Tibial artery (tissue), 4 donors: ENCODE results near the gene BAHD1.

Source experiments
- DNase-seq, 2 donors: peaks; one replicate each; pipeline ENCODE4 v3.0.0-alpha.2; 2019
- H3K27ac ChIP-seq, 2 donors: fragments of 200-600 bp; sonication (generic) in 1 of 2; 1 replicate in 1 of 2; 2 replicates in 1 of 2; pipeline ENCODE4 v1.5.1; 2018 to 2019; ENCODE audit warnings: mild to moderate bottlenecking in 1 of 2
- H3K27me3 ChIP-seq, 2 donors: fragments of 200-600 bp; sonication (generic) in 1 of 2; one replicate each; pipeline versions ENCODE4 v1.5.1 to v1.6.0; 2016 to 2019
- H3K36me3 ChIP-seq, 3 donors: fragments of 200-600 bp; sonication (generic) in 2 of 3; one replicate each; pipeline ENCODE4 v1.5.1; 2016 to 2019; ENCODE audit warnings: mild to moderate bottlenecking in 2 of 3
- H3K4me1 ChIP-seq, 4 donors: fragments of 200-600 bp; sonication (generic) in 2 of 4; 1 replicate in 3 of 4; 2 replicates in 1 of 4; pipeline ENCODE4 v1.5.1; 2016 to 2019
- H3K4me3 ChIP-seq, 2 donors: fragments of 200-600 bp; sonication (generic) in 1 of 2; 1 replicate in 1 of 2; 2 replicates in 1 of 2; pipeline ENCODE4 v1.5.1; 2018 to 2019; ENCODE audit warnings: mild to moderate bottlenecking in 2 of 2
- H3K9me3 ChIP-seq, 3 donors: fragments of 200-600 bp; sonication (generic) in 1 of 3; one replicate each; pipeline ENCODE4 v1.5.1; 2016 to 2019
- CTCF ChIP-seq, 2 experiments: fragments of 200-600 bp in 1 of 2; fragments of 450-650 bp in 1 of 2; IDR thresholded peaks; one replicate each; pipeline ENCODE4 v1.5.1; 2017 to 2019; ENCODE audit warnings: antibody characterized with exemption in 2 of 2, mild to moderate bottlenecking in 1 of 2, moderate library complexity in 1 of 2
- intact Hi-C: fragments of 100-400 bp; cut with DNase I; formaldehyde crosslinking; loops from one replicate; pipeline ENCODE4 v1.15.0; 2023; ENCODE audit warnings: low total_unique reads

The BAHD1 gene

GRCh38 chr15:40440743-40441564 is at the start of gene BAHD1:
BAHD1 (plus strand) TSS chr15:40440953; CDS start chr15:40458465, 17,512 bp downstream.
- H3K27me3 ChIP-seq, result peaks cover 0 to 39% of the 10 kb centered on the region in 2 donors
- intact Hi-C loops, result loop anchor here (10.0 kb wide), 2 partner anchors 64 to 124 kb away; partner anchors contain the start of genes CCDC32 and RPUSD2
- peaks cover 0 to 69% (median 44%) of the 10 kb centered on the region in 4 donors for H3K4me1 ChIP-seq
- peak in 1 of 2 experiments; percentile 17 for TF ChIP-seq CTCF (IDR thresholded peaks at IDR 0.05)
- peak within 1 kb of the TSS; percentile 74 to 81 for H3K27ac ChIP-seq
- peak; percentile 95 to 99 for DNase-seq
- H3K36me3 ChIP-seq, result no peaks in the 10 kb centered on the region
- peak within 1 kb of the TSS; percentile 88 to 99 for H3K4me3 ChIP-seq
- no peaks in the 10 kb centered on the region for H3K9me3 ChIP-seq

- Histone ChIP-seq H3K4me3 (no peak overlapping the region), H3K9me3 (no peaks in the 10 kb centered on the region), H3K27me3 (no peaks in the 10 kb centered on the region), H3K27ac (no peak overlapping the region), H3K4me1 (no peaks in the 10 kb centered on the region), H3K36me3 (peaks cover 11 to 61% (median 47%) of the 10 kb centered on the region in 3 donors)
- no peak for TF ChIP-seq CTCF (IDR thresholded peaks at IDR 0.05)
- DNase-seq, result no peak
- intact Hi-C loops, result no loop called here
These were observed 47.5 kb upstream of the BAHD1 start for GRCh38 chr15:40392986-40393948.

- no peaks in the 10 kb centered on the region for H3K4me1 ChIP-seq
- intact Hi-C loops, result no loop called here
- no peak for TF ChIP-seq CTCF (IDR thresholded peaks at IDR 0.05)
- no peak for DNase-seq
- peaks cover 0 to 22% (median 11%) of the 10 kb centered on the region in 3 donors for H3K36me3 ChIP-seq
- H3K4me3 ChIP-seq, result no peak overlapping the region
- H3K27me3 ChIP-seq, result no peaks in the 10 kb centered on the region
- H3K27ac ChIP-seq, result no peak overlapping the region
- no peaks in the 10 kb centered on the region for H3K9me3 ChIP-seq
These were observed 42.9 kb upstream of the BAHD1 start for GRCh38 chr15:40397688-40398412.

- H3K9me3 ChIP-seq, result no peaks in the 10 kb centered on the region
- H3K36me3 ChIP-seq, result peaks cover 0 to 16% (median 6%) of the 10 kb centered on the region in 3 donors
- no peak overlapping the region for H3K27ac ChIP-seq
- DNase-seq, result peak in 1 of 2 donors; percentile 38
- intact Hi-C loops, result no loop called here
- no peak overlapping the region for H3K4me3 ChIP-seq
- no peaks in the 10 kb centered on the region for H3K4me1 ChIP-seq
- no peaks in the 10 kb centered on the region for H3K27me3 ChIP-seq
- TF ChIP-seq CTCF (IDR thresholded peaks at IDR 0.05), result no peak
These were observed 42.3 kb upstream of the BAHD1 start for GRCh38 chr15:40398413-40398873.

- TF ChIP-seq CTCF (IDR thresholded peaks at IDR 0.05), result no peak
- Histone ChIP-seq H3K27ac (no peak overlapping the region), H3K36me3 (peaks cover 0 to 8% (median 0%) of the 10 kb centered on the region in 3 donors), H3K27me3 (no peaks in the 10 kb centered on the region), H3K4me3 (no peak overlapping the region), H3K9me3 (no peaks in the 10 kb centered on the region), H3K4me1 (no peaks in the 10 kb centered on the region)
- intact Hi-C loops, result no loop called here
- no peak for DNase-seq
These were observed 41.4 kb upstream of the BAHD1 start for GRCh38 chr15:40399370-40399769.
